ENCODE results near the gene ZFYVE28.

The ZFYVE28 gene

GRCh38 chr4:2333356-2333841 lies 85.0 kb downstream of the ZFYVE28 start:
- DNase-seq (ENCODE audit: low read depth, low spot score) = no peak

- DNase-seq (ENCODE audit: low read depth, low spot score) = no peak
These were observed 85.5 kb downstream of the ZFYVE28 start for GRCh38 chr4:2332976-2333319.

- DNase-seq (ENCODE audit: low read depth, low spot score) = no peak
These were observed 86.1 kb downstream of the ZFYVE28 start for GRCh38 chr4:2332201-2332975.

GRCh38 chr4:2331519-2332200 lies 86.8 kb downstream of the ZFYVE28 start:
- DNase-seq (ENCODE audit: low read depth, low spot score) = no peak

- DNase-seq (ENCODE audit: low read depth, low spot score) = no peak
These were observed 87.4 kb downstream of the ZFYVE28 start for GRCh38 chr4:2331043-2331420.

GRCh38 chr4:2330091-2331042 lies 88.1 kb downstream of the ZFYVE28 start:
- DNase-seq (ENCODE audit: low read depth, low spot score) = no peak

GRCh38 chr4:2327579-2327978 lies 90.9 kb downstream of the ZFYVE28 start:
- DNase-seq (ENCODE audit: low read depth, low spot score) = no peak

- no peak for DNase-seq (ENCODE audit: low read depth, low spot score)
These were observed 93.6 kb downstream of the ZFYVE28 start for GRCh38 chr4:2324891-2325290.

GRCh38 chr4:2322841-2323240 lies 95.6 kb downstream of the ZFYVE28 start:
- no peak for DNase-seq (ENCODE audit: low read depth, low spot score)

- DNase-seq (ENCODE audit: low read depth, low spot score) = no peak
These were observed 96.2 kb downstream of the ZFYVE28 start for GRCh38 chr4:2322227-2322626.

- no peak for DNase-seq (ENCODE audit: low read depth, low spot score)
These were observed 96.9 kb downstream of the ZFYVE28 start for GRCh38 chr4:2321279-2322196.

- no peak for DNase-seq (ENCODE audit: low read depth, low spot score)
These were observed 97.7 kb downstream of the ZFYVE28 start for GRCh38 chr4:2320746-2321145.

- DNase-seq (ENCODE audit: low read depth, low spot score) = no peak
These were observed 98.3 kb downstream of the ZFYVE28 start for GRCh38 chr4:2320152-2320551.

GRCh38 chr4:2318885-2319284 lies 99.6 kb downstream of the ZFYVE28 start:
- DNase-seq (ENCODE audit: low read depth, low spot score) = no peak

GRCh38 chr4:2318476-2318875 lies 100.0 kb downstream of the ZFYVE28 start:
- no peak for DNase-seq (ENCODE audit: low read depth, low spot score)

GRCh38 chr4:2313366-2313765 lies 105.1 kb downstream of the ZFYVE28 start:
- no peak for DNase-seq (ENCODE audit: low read depth, low spot score)

GRCh38 chr4:2306773-2307410 lies 111.6 kb downstream of the ZFYVE28 start:
- DNase-seq (ENCODE audit: low read depth, low spot score) = no peak

- DNase-seq (ENCODE audit: low read depth, low spot score) = no peak
These were observed 112.5 kb downstream of the ZFYVE28 start for GRCh38 chr4:2305766-2306501.

GRCh38 chr4:2304877-2305561 lies 113.4 kb downstream of the ZFYVE28 start:
- no peak for DNase-seq (ENCODE audit: low read depth, low spot score)

All from brain pericyte (primary cell).